WTC11 (cell line): ENCODE results near the gene CPLX3. TPM values are rescaled to one million over a fixed set of nuclear protein-coding genes. Genes with fewer than 3 reads are reported as not detected.
A peak's percentile ranks its signal among the peaks of the same experiment; 100 is the strongest.

ENCODE experiments used
- ATAC-seq: fragments of 200-7000 bp; cut with Tn5 transposase; 2 replicates; pipeline ENCODE4 v1.10.0; 2021; ENCODE audit warnings: mild to moderate bottlenecking, moderate library complexity
- CTCF ChIA-PET: fragments of 300-600 bp; sonication (Branson Sonifier 250); formaldehyde crosslinking; loops from one replicate; lab custom pipeline; 2021; ENCODE audit warnings: antibody characterized with exemption; lab: Charles Lee
- POLR2A ChIA-PET: fragments of 350-600 bp; sonication (Branson Sonifier 250); formaldehyde crosslinking; loops from one replicate; lab custom pipeline; 2021; ENCODE audit warnings: antibody characterized with exemption; lab: Charles Lee
- DNase-seq: peaks from one replicate; pipeline ENCODE4 v3.0.0; 2021; ENCODE audit warnings: low spot score
- H3K27ac Mint-ChIP-seq: 2 replicates; pipeline ENCODE4 v1.8.0; 2021; ENCODE audit warnings: mixed read lengths
- H3K27me3 Mint-ChIP-seq: 2 replicates; pipeline ENCODE4 v1.8.0; 2021; ENCODE audit warnings: low read depth, mild to moderate bottlenecking, moderate library complexity, mixed read lengths
- H3K36me3 Mint-ChIP-seq: 2 replicates; pipeline ENCODE4 v1.8.0; 2021; ENCODE audit warnings: mixed read lengths
- H3K4me1 Mint-ChIP-seq: 2 replicates; pipeline ENCODE4 v1.8.0; 2022; ENCODE audit warnings: mixed read lengths
- H3K4me3 Mint-ChIP-seq: 2 replicates; pipeline ENCODE4 v1.8.0; 2021; ENCODE audit warnings: mild to moderate bottlenecking, moderate library complexity, mixed read lengths
- H3K9me3 Mint-ChIP-seq: 2 replicates; pipeline ENCODE4 v1.8.0; 2021; ENCODE audit warnings: mixed read lengths
- ESRRA ChIP-seq: sonication (generic); formaldehyde crosslinking; IDR thresholded peaks from 2 replicates; pipeline ENCODE4 v1.8.1; 2022; ENCODE audit warnings: mild to moderate bottlenecking, missing genetic modification reagents, borderline replicate concordance
- FOXJ3 ChIP-seq: sonication (generic); formaldehyde crosslinking; IDR thresholded peaks from 2 replicates; pipeline ENCODE4 v1.9.0; 2021; ENCODE audit warnings: missing genetic modification reagents, mild to moderate bottlenecking, borderline replicate concordance
- FOXP1 ChIP-seq: sonication (generic); formaldehyde crosslinking; IDR thresholded peaks from 2 replicates; pipeline ENCODE4 v1.8.0; 2022; ENCODE audit warnings: missing genetic modification reagents, mild to moderate bottlenecking, moderate library complexity, borderline replicate concordance
- HMGA2 ChIP-seq: fragments of 250-450 bp; sonication (Bioruptor Pico); IDR thresholded peaks from 2 replicates; pipeline ENCODE4 v1.4.0; 2021; ENCODE audit warnings: mild to moderate bottlenecking, moderate library complexity
- NFE2L1 ChIP-seq: sonication (generic); formaldehyde crosslinking; IDR thresholded peaks from 2 replicates; pipeline ENCODE4 v1.8.1; 2023; ENCODE audit warnings: missing genetic modification reagents
- SOX15 ChIP-seq: fragments of 250-450 bp; sonication (Bioruptor Pico); IDR thresholded peaks from 2 replicates; pipeline ENCODE4 v1.9.0; 2021; ENCODE audit warnings: mild to moderate bottlenecking
- TCF7 ChIP-seq: sonication (generic); formaldehyde crosslinking; IDR thresholded peaks from 2 replicates; pipeline ENCODE4 v1.8.0; 2022; ENCODE audit warnings: mild to moderate bottlenecking, low read depth, missing genetic modification reagents, moderate library complexity
- TP53 ChIP-seq: sonication (generic); formaldehyde crosslinking; IDR thresholded peaks from 2 replicates; pipeline ENCODE4 v1.8.1; 2023; ENCODE audit warnings: mild to moderate bottlenecking, missing genetic modification reagents
- total RNA-seq: library from RNA; stranded (reverse); gene quantifications from 3 replicates; pipeline ENCODE4 v1.2.3, GENCODE V29; 2021
- TF ChIP-seq, protein P1 (sequence below): fragments of 250-450 bp; sonication (Bioruptor Pico); IDR thresholded peaks from 2 replicates; pipeline ENCODE4 v1.8.0; 2021; ENCODE audit warnings: mild to moderate bottlenecking
- TF ChIP-seq, protein P2 (sequence below): sonication (generic); formaldehyde crosslinking; IDR thresholded peaks from 2 replicates; pipeline ENCODE4 v1.8.1; 2023; ENCODE audit warnings: mild to moderate bottlenecking, missing genetic modification reagents
- TF ChIP-seq, protein P3 (sequence below): sonication (generic); formaldehyde crosslinking; IDR thresholded peaks from 2 replicates; pipeline ENCODE4 v1.8.1; 2022; ENCODE audit warnings: mild to moderate bottlenecking, moderate library complexity, missing genetic modification reagents
- TF ChIP-seq, protein P4 (sequence below): fragments of 200-600 bp; IDR thresholded peaks from 2 replicates; pipeline ENCODE4 v1.8.0; 2022; ENCODE audit warnings: antibody characterized with exemption
- TF ChIP-seq, protein P5 (sequence below): sonication (generic); formaldehyde crosslinking; IDR thresholded peaks from 2 replicates; pipeline ENCODE4 v1.8.1; 2023; ENCODE audit warnings: mild to moderate bottlenecking, moderate library complexity, missing genetic modification reagents
- TF ChIP-seq, protein P6 (sequence below): sonication (generic); formaldehyde crosslinking; IDR thresholded peaks from 2 replicates; pipeline ENCODE4 v1.8.0; 2022; ENCODE audit warnings: missing genetic modification reagents
- TF ChIP-seq, protein P7 (sequence below): sonication (generic); formaldehyde crosslinking; conservative IDR thresholded peaks from 2 replicates; pipeline ENCODE4 v1.8.1; 2023; ENCODE audit warnings: mild to moderate bottlenecking, low read depth, missing genetic modification reagents, moderate library complexity

Gene CPLX3
- total RNA-seq, 1 experiment from 2014 or later, result 0.09 TPM

DNA sequence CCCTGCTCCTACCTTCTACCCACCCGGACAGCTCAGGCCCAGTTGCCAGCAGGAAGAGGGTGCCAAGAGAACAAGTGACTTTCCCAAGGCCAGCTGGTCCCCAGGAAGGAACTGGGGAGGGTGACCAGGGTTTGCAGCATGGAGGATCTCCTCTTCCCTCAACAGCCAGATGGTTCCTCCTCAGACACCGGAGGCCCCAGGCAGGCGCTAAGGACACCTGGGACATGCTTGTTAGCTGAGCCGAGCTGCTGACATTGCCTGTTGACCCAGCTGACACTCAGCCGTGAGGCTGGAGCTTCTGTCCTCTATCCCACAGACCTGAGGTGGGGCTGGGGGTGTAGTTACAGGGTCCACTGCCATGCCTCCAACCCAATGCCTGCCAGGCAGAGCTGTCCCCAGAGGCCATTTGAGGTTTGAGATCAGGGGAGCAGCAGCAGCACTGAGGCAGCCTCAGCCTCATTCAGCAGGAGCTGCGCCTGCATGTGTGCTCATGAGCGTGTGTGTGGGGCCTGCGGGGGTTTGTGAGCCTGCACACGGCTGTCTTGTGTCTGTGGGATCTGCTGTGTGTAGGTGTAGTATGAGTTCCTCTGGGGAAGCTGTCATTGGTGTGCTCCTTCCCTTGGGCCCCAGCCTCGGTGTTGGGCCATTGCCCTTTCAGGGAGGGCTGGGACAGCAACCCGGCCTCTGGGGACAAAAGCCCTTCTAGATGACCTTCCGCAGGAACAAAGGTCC is 7.1 kb downstream of the CPLX3 start:
- H3K36me3 Mint-ChIP-seq, result no peaks in the 10 kb centered on the region; the same call in 1 of the 2 replicates
- DNase-seq (no peak), ATAC-seq (no peak)
- H3K4me1 Mint-ChIP-seq, result peaks cover 6% of the 10 kb centered on the region
- POLR2A ChIA-PET, result no interaction called here
- CTCF ChIA-PET, result interaction anchor here (0.9 to 1.5 kb wide), 7 partner anchors 24 to 68 kb away, joined by 3 to 6 read pairs (median 3); partner anchors contain the start of gene CSK
- peaks cover 5% of the 10 kb centered on the region for H3K27me3 Mint-ChIP-seq
- TF ChIP-seq TP53 (CRISPR knock-in tag) (no peak), FOXJ3 (no peak), ESRRA (CRISPR knock-in tag) (no peak), SOX15 (CRISPR knock-in tag) (no peak)
- TF ChIP-seq, protein P1, sequence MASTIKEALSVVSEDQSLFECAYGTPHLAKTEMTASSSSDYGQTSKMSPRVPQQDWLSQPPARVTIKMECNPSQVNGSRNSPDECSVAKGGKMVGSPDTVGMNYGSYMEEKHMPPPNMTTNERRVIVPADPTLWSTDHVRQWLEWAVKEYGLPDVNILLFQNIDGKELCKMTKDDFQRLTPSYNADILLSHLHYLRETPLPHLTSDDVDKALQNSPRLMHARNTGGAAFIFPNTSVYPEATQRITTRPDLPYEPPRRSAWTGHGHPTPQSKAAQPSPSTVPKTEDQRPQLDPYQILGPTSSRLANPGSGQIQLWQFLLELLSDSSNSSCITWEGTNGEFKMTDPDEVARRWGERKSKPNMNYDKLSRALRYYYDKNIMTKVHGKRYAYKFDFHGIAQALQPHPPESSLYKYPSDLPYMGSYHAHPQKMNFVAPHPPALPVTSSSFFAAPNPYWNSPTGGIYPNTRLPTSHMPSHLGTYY (CRISPR knock-in tag), result no peak
- TF ChIP-seq, protein P2, sequence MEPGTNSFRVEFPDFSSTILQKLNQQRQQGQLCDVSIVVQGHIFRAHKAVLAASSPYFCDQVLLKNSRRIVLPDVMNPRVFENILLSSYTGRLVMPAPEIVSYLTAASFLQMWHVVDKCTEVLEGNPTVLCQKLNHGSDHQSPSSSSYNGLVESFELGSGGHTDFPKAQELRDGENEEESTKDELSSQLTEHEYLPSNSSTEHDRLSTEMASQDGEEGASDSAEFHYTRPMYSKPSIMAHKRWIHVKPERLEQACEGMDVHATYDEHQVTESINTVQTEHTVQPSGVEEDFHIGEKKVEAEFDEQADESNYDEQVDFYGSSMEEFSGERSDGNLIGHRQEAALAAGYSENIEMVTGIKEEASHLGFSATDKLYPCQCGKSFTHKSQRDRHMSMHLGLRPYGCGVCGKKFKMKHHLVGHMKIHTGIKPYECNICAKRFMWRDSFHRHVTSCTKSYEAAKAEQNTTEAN (CRISPR knock-in tag), result no peak
- TF ChIP-seq, protein P3, sequence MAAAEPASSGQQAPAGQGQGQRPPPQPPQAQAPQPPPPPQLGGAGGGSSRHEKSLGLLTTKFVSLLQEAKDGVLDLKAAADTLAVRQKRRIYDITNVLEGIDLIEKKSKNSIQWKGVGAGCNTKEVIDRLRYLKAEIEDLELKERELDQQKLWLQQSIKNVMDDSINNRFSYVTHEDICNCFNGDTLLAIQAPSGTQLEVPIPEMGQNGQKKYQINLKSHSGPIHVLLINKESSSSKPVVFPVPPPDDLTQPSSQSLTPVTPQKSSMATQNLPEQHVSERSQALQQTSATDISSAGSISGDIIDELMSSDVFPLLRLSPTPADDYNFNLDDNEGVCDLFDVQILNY (CRISPR knock-in tag), result no peak
- no peak overlapping the region for H3K4me3 Mint-ChIP-seq
- H3K27ac Mint-ChIP-seq, result no peak overlapping the region
- no peaks in the 10 kb centered on the region for H3K9me3 Mint-ChIP-seq

DNA sequence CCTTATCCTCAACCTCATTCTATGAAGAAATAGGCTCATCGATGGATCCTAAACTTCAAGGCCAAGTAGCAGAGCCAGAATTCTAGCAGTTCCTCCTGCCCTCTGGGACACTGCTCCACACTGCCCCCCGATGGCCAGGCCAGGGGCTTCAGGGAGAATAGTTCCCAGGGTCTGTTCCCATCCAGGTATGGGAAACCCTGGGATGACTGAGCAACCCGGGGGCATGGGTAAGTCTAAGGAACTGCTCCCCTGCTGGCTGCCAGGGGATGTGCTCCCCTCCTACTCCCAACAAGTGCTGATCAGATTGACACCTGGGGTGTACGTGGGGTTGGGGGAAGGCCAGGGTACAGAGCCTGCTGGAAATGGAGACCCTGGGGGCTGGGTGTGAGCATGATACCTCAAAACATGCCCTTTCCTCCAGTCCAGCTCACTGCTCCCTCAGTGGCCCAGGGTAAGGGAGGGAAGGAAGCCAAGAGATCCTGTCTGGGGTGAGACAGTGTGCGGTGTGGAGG is 8.9 kb downstream of the CPLX3 start:
- Mint-ChIP-seq H3K36me3 (peaks cover 3% of the 10 kb centered on the region; the same call in 1 of the 2 replicates), H3K9me3 (no peaks in the 10 kb centered on the region), H3K27me3 (no peaks in the 10 kb centered on the region), H3K27ac (peak overlapping the region; percentile 77), H3K4me3 (no peak overlapping the region), H3K4me1 (peaks cover 9% of the 10 kb centered on the region)
- TF ChIP-seq FOXP1 (CRISPR knock-in tag), result peak; percentile 47; the same call in 1 of the 2 replicates
- no peak for TF ChIP-seq HMGA2 (CRISPR knock-in tag)
- TF ChIP-seq, protein P4, sequence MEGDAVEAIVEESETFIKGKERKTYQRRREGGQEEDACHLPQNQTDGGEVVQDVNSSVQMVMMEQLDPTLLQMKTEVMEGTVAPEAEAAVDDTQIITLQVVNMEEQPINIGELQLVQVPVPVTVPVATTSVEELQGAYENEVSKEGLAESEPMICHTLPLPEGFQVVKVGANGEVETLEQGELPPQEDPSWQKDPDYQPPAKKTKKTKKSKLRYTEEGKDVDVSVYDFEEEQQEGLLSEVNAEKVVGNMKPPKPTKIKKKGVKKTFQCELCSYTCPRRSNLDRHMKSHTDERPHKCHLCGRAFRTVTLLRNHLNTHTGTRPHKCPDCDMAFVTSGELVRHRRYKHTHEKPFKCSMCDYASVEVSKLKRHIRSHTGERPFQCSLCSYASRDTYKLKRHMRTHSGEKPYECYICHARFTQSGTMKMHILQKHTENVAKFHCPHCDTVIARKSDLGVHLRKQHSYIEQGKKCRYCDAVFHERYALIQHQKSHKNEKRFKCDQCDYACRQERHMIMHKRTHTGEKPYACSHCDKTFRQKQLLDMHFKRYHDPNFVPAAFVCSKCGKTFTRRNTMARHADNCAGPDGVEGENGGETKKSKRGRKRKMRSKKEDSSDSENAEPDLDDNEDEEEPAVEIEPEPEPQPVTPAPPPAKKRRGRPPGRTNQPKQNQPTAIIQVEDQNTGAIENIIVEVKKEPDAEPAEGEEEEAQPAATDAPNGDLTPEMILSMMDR, result peak; percentile 82
- TF ChIP-seq, protein P5, sequence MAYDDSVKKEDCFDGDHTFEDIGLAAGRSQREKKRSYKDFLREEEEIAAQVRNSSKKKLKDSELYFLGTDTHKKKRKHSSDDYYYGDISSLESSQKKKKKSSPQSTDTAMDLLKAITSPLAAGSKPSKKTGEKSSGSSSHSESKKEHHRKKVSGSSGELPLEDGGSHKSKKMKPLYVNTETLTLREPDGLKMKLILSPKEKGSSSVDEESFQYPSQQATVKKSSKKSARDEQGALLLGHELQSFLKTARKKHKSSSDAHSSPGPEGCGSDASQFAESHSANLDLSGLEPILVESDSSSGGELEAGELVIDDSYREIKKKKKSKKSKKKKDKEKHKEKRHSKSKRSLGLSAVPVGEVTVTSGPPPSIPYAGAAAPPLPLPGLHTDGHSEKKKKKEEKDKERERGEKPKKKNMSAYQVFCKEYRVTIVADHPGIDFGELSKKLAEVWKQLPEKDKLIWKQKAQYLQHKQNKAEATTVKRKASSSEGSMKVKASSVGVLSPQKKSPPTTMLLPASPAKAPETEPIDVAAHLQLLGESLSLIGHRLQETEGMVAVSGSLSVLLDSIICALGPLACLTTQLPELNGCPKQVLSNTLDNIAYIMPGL (CRISPR knock-in tag), result peak; percentile 41; the same call in 1 of the 2 replicates
- peak; percentile 20; the same call in 1 of the 2 replicates for TF ChIP-seq NFE2L1 (CRISPR knock-in tag)
- POLR2A ChIA-PET, result interaction anchor here (0.7 kb wide), 1 partner anchor 791 kb away, joined by 5 read pairs; no protein-coding TSS in a partner anchor
- peak; percentile 96 for DNase-seq
- CTCF ChIA-PET, result interaction anchor here (0.5 to 4.4 kb wide), 10 partner anchors 10 to 218 kb away, joined by 3 to 26 read pairs (median 4); partner anchors contain the start of gene FAM219B
- peak; percentile 94 for ATAC-seq

DNA sequence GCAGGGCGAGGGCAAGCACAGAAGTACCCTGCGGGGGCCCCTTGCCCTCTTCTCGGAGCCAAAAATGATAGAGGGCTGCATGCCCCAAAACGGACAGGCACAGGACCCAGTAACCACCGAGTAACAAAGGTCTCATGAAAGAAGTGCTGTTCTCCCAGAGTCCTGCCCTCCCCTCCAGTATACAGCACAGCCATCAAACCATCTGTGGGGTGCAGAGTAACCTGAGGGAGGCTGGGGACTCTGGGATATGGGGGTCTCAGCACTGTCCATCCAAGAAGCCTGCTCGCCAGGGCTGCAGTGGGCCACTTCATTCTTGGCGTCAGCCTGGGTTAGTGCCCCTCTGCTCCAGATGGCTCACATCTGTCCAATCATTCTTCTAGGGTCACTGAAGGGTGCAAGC is 10.4 kb downstream of the CPLX3 start:
- no peaks in the 10 kb centered on the region for H3K9me3 Mint-ChIP-seq
- no peaks in the 10 kb centered on the region for H3K27me3 Mint-ChIP-seq
- ChIA-PET CTCF (interaction anchor here (1.2 to 4.4 kb wide), 5 partner anchors 11 to 113 kb away, joined by 4 to 26 read pairs (median 6); partner anchors contain the start of gene FAM219B), POLR2A (no interaction called here)
- H3K4me1 Mint-ChIP-seq, result peaks cover 16% of the 10 kb centered on the region
- no peak for DNase-seq
- no peak overlapping the region for H3K27ac Mint-ChIP-seq
- no peak overlapping the region for H3K4me3 Mint-ChIP-seq
- H3K36me3 Mint-ChIP-seq, result peaks cover 3% of the 10 kb centered on the region
- ATAC-seq, result no peak
- TF ChIP-seq, protein P6, sequence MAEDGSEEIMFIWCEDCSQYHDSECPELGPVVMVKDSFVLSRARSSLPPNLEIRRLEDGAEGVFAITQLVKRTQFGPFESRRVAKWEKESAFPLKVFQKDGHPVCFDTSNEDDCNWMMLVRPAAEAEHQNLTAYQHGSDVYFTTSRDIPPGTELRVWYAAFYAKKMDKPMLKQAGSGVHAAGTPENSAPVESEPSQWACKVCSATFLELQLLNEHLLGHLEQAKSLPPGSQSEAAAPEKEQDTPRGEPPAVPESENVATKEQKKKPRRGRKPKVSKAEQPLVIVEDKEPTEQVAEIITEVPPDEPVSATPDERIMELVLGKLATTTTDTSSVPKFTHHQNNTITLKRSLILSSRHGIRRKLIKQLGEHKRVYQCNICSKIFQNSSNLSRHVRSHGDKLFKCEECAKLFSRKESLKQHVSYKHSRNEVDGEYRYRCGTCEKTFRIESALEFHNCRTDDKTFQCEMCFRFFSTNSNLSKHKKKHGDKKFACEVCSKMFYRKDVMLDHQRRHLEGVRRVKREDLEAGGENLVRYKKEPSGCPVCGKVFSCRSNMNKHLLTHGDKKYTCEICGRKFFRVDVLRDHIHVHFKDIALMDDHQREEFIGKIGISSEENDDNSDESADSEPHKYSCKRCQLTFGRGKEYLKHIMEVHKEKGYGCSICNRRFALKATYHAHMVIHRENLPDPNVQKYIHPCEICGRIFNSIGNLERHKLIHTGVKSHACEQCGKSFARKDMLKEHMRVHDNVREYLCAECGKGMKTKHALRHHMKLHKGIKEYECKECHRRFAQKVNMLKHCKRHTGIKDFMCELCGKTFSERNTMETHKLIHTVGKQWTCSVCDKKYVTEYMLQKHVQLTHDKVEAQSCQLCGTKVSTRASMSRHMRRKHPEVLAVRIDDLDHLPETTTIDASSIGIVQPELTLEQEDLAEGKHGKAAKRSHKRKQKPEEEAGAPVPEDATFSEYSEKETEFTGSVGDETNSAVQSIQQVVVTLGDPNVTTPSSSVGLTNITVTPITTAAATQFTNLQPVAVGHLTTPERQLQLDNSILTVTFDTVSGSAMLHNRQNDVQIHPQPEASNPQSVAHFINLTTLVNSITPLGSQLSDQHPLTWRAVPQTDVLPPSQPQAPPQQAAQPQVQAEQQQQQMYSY, result no peak
- TF ChIP-seq FOXP1 (CRISPR knock-in tag) (no peak), TCF7 (CRISPR knock-in tag) (no peak)
- TF ChIP-seq, protein P7, sequence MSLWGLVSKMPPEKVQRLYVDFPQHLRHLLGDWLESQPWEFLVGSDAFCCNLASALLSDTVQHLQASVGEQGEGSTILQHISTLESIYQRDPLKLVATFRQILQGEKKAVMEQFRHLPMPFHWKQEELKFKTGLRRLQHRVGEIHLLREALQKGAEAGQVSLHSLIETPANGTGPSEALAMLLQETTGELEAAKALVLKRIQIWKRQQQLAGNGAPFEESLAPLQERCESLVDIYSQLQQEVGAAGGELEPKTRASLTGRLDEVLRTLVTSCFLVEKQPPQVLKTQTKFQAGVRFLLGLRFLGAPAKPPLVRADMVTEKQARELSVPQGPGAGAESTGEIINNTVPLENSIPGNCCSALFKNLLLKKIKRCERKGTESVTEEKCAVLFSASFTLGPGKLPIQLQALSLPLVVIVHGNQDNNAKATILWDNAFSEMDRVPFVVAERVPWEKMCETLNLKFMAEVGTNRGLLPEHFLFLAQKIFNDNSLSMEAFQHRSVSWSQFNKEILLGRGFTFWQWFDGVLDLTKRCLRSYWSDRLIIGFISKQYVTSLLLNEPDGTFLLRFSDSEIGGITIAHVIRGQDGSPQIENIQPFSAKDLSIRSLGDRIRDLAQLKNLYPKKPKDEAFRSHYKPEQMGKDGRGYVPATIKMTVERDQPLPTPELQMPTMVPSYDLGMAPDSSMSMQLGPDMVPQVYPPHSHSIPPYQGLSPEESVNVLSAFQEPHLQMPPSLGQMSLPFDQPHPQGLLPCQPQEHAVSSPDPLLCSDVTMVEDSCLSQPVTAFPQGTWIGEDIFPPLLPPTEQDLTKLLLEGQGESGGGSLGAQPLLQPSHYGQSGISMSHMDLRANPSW, result no peak
